Esophagus muscularis mucosa (tissue), 4 donors: ENCODE data around the gene AQP5. TPM values are rescaled to one million over a fixed set of nuclear protein-coding genes. Genes with fewer than 3 reads are reported as not detected.

Source experiments
- DNase-seq: peaks from one replicate; pipeline ENCODE4 v3.0.0-alpha.2; 2017; ENCODE audit errors: extremely low spot score
- H3K27ac ChIP-seq, 4 donors: fragments of 200-600 bp; sonication (generic); replicated peaks in 1 of 4; 1 replicate in 3 of 4; 2 replicates in 1 of 4; pipeline ENCODE4 v1.5.1; 2016 to 2019; ENCODE audit warnings: mild to moderate bottlenecking in 1 of 4
- H3K27me3 ChIP-seq, 4 donors: fragments of 200-600 bp; sonication (generic); one replicate each; pipeline versions ENCODE4 v1.5.1 to v1.6.0; 2016 to 2019
- H3K36me3 ChIP-seq, 4 donors: fragments of 200-600 bp; sonication (generic); one replicate each; pipeline ENCODE4 v1.5.1; 2016 to 2019
- H3K4me1 ChIP-seq, 4 donors: fragments of 200-600 bp; sonication (generic); one replicate each; pipeline ENCODE4 v1.5.1; 2016 to 2019
- H3K4me3 ChIP-seq, 4 donors: fragments of 200-600 bp; sonication (generic); 1 replicate in 2 of 4; 2 replicates in 2 of 4; pipeline ENCODE4 v1.5.1; 2016 to 2019; ENCODE audit warnings: mild to moderate bottlenecking in 4 of 4, moderate library complexity in 1 of 4
- H3K9me3 ChIP-seq, 4 donors: fragments of 200-600 bp; sonication (generic); 1 replicate in 3 of 4; 2 replicates in 1 of 4; pipeline ENCODE4 v1.5.1; 2016 to 2019
- EP300 ChIP-seq: sonication (generic); formaldehyde crosslinking; IDR thresholded peaks from one replicate; pipeline ENCODE4 v1.6.1; 2017; ENCODE audit warnings: antibody characterized with exemption
- POLR2A ChIP-seq: fragments of 450-650 bp; IDR thresholded peaks from one replicate; pipeline ENCODE4 v1.6.1; 2017; ENCODE audit warnings: antibody characterized with exemption, moderate library complexity, mild to moderate bottlenecking, low read depth
- POLR2AphosphoS5 ChIP-seq, 2 donors: sonication (generic); formaldehyde crosslinking; IDR thresholded peaks; one replicate each; pipeline ENCODE4 v1.6.1; 2017; ENCODE audit warnings: antibody characterized with exemption in 2 of 2
- WGBS: methylation state at CpG from one replicate; pipeline ENCODE4 v1.1.5; 2018; 5-methylcytosine and 5-hydroxymethylcytosine counted together
- intact Hi-C: fragments of 100-400 bp; cut with DNase I; formaldehyde crosslinking; loops from one replicate; pipeline ENCODE4 v1.15.1; 2023
- total RNA-seq, 4 donors: library from RNA; depleted of rRNA; stranded (reverse); fragments of >200 nt; gene quantifications; one replicate each; pipeline versions ENCODE4 v1.1.0 to v1.2.1, GENCODE V29; 2016
- TF ChIP-seq, protein P1 (sequence below), 3 experiments: fragments of 200-600 bp in 2 of 3; fragments of 450-650 bp in 1 of 3; sonication (generic) in 2 of 3; IDR thresholded peaks; one replicate each; pipeline ENCODE4 v1.5.1; 2017 to 2019; ENCODE audit warnings: antibody characterized with exemption in 3 of 3, mild to moderate bottlenecking in 2 of 3, moderate library complexity in 1 of 3

AQP5 gene
- total RNA-seq, 4 donors from 2014 or later: 0.83 TPM; not detected in 3

- peak; percentile 98 for DNase-seq
- H3K4me3 ChIP-seq: peak overlapping the region; percentile 39 to 58 (median 46)
- H3K27ac ChIP-seq: no peak overlapping the region
- intact Hi-C loops: loop anchor here (1.0 to 10.0 kb wide), 4 partner anchors 90 to 218 kb away; partner anchors contain the start of gene ASIC1
- H3K36me3 ChIP-seq: no peaks in the 10 kb centered on the region
- peak in 1 of 2 donors; percentile 61 for TF ChIP-seq POLR2AphosphoS5 (IDR thresholded peaks at IDR 0.05)
- no peak for TF ChIP-seq POLR2A
- TF ChIP-seq, protein P1, sequence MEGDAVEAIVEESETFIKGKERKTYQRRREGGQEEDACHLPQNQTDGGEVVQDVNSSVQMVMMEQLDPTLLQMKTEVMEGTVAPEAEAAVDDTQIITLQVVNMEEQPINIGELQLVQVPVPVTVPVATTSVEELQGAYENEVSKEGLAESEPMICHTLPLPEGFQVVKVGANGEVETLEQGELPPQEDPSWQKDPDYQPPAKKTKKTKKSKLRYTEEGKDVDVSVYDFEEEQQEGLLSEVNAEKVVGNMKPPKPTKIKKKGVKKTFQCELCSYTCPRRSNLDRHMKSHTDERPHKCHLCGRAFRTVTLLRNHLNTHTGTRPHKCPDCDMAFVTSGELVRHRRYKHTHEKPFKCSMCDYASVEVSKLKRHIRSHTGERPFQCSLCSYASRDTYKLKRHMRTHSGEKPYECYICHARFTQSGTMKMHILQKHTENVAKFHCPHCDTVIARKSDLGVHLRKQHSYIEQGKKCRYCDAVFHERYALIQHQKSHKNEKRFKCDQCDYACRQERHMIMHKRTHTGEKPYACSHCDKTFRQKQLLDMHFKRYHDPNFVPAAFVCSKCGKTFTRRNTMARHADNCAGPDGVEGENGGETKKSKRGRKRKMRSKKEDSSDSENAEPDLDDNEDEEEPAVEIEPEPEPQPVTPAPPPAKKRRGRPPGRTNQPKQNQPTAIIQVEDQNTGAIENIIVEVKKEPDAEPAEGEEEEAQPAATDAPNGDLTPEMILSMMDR (IDR thresholded peaks at IDR 0.05): peak; percentile 72 to 96 (median 82)
- no peak for TF ChIP-seq EP300
- H3K27me3 ChIP-seq: peaks cover 0 to 43% (median 3%) of the 10 kb centered on the region in 4 donors
- peaks cover 15 to 24% (median 20%) of the 10 kb centered on the region in 4 donors for H3K4me1 ChIP-seq
- no peaks in the 10 kb centered on the region for H3K9me3 ChIP-seq
- 3% methylated on average over 38 of the region's 40 CpGs for WGBS
Measured at GRCh38 chr12:49967042-49967776, 5.5 kb downstream of the AQP5 start.

- Histone ChIP-seq H3K9me3 (no peaks in the 10 kb centered on the region), H3K27ac (no peak overlapping the region), H3K36me3 (no peaks in the 10 kb centered on the region), H3K27me3 (peaks cover 0 to 40% (median 3%) of the 10 kb centered on the region in 4 donors), H3K4me1 (peaks cover 15 to 20% (median 17%) of the 10 kb centered on the region in 4 donors), H3K4me3 (peak overlapping the region; percentile 39 to 58 (median 46))
- WGBS: 35% methylated on average over 15 of the region's 15 CpGs
- TF ChIP-seq EP300 (no peak), POLR2AphosphoS5 (IDR thresholded peaks at IDR 0.05) (no peak), POLR2A (no peak)
- TF ChIP-seq, protein P1 (IDR thresholded peaks at IDR 0.05): no peak
- no peak for DNase-seq
- intact Hi-C loops: loop anchor here (1.0 to 10.0 kb wide), 4 partner anchors 89 to 217 kb away; partner anchors contain the start of gene ASIC1
Measured at GRCh38 chr12:49967777-49968250, 6.1 kb downstream of the AQP5 start.

- H3K4me3 ChIP-seq: no peak overlapping the region
- H3K4me1 ChIP-seq: peaks cover 11 to 16% (median 12%) of the 10 kb centered on the region in 4 donors
- H3K9me3 ChIP-seq: no peaks in the 10 kb centered on the region
- no peak for DNase-seq
- TF ChIP-seq POLR2A (no peak), EP300 (no peak), POLR2AphosphoS5 (IDR thresholded peaks at IDR 0.05) (no peak)
- TF ChIP-seq, protein P1 (IDR thresholded peaks at IDR 0.05): no peak
- no peak overlapping the region for H3K27ac ChIP-seq
- 82% methylated on average over 5 of the region's 6 CpGs for WGBS
- H3K36me3 ChIP-seq: no peaks in the 10 kb centered on the region
- intact Hi-C loops: loop anchor here (10.0 kb wide), 2 partner anchors 194 to 216 kb away; no protein-coding TSS in a partner anchor
- H3K27me3 ChIP-seq: peaks cover 0 to 40% (median 3%) of the 10 kb centered on the region in 4 donors
Measured at GRCh38 chr12:49968471-49968870, 6.8 kb downstream of the AQP5 start.

GRCh38 chr12:49969027-49969426 lies 7.4 kb downstream of the AQP5 start:
- intact Hi-C loops: loop anchor here (10.0 kb wide), 2 partner anchors 194 to 216 kb away; no protein-coding TSS in a partner anchor
- TF ChIP-seq EP300 (no peak), POLR2A (no peak), POLR2AphosphoS5 (IDR thresholded peaks at IDR 0.05) (peak in 1 of 2 donors; percentile 9)
- TF ChIP-seq, protein P1 (IDR thresholded peaks at IDR 0.05): no peak
- Histone ChIP-seq H3K27me3 (peaks cover 0 to 40% (median 3%) of the 10 kb centered on the region in 4 donors), H3K4me1 (peaks cover 11 to 18% (median 15%) of the 10 kb centered on the region in 4 donors), H3K9me3 (no peaks in the 10 kb centered on the region), H3K36me3 (no peaks in the 10 kb centered on the region), H3K4me3 (no peak overlapping the region), H3K27ac (no peak overlapping the region)
- DNase-seq: no peak
- WGBS: 70% methylated on average over 1 of the region's 5 CpGs
